Measurements from ENCODE around the gene NME7. TPM values are rescaled to one million over a fixed set of nuclear protein-coding genes. Genes with fewer than 3 reads are reported as not detected.

The NME7 gene
- total RNA-seq, 6 experiments from 2014 or later = 16.0 to 22.2 (median 18.7) TPM

GRCh38 chr1:169175461-169175860 lies 192.1 kb downstream of the NME7 start:
- Mint-ChIP-seq H3K27me3 (ENCODE audit: insufficient read depth) (no peaks in the 10 kb centered on the region), H3K36me3 (ENCODE audit: low read depth) (no peaks in the 10 kb centered on the region), H3K9me3 (no peaks in the 10 kb centered on the region), H3K4me1 (ENCODE audit: low read depth) (0 out of 2 replicates have a peak, but pooled peaks cover 5% of the 10 kb centered on the region), H3K4me3 (no peak overlapping the region), H3K27ac (no peak overlapping the region)
- TF ChIP-seq CTCF (IDR thresholded peaks at IDR 0.05) = no peak
- DNase-seq = no peak

GRCh38 chr1:169163059-169163458 lies 204.5 kb downstream of the NME7 start:
- TF ChIP-seq CTCF (IDR thresholded peaks at IDR 0.05) = no peak
- no peaks in the 10 kb centered on the region for H3K27me3 Mint-ChIP-seq (ENCODE audit: insufficient read depth)
- H3K9me3 Mint-ChIP-seq = no peaks in the 10 kb centered on the region
- no peak overlapping the region for H3K27ac Mint-ChIP-seq
- H3K36me3 Mint-ChIP-seq (ENCODE audit: low read depth) = no peaks in the 10 kb centered on the region
- H3K4me1 Mint-ChIP-seq (ENCODE audit: low read depth) = peaks cover 9% of the 10 kb centered on the region
- no peak for DNase-seq
- H3K4me3 Mint-ChIP-seq = no peak overlapping the region

GRCh38 chr1:169161496-169162194 lies 206.0 kb downstream of the NME7 start:
- peaks cover 9% of the 10 kb centered on the region for H3K4me1 Mint-ChIP-seq (ENCODE audit: low read depth)
- no peak overlapping the region for H3K4me3 Mint-ChIP-seq
- no peak overlapping the region for H3K27ac Mint-ChIP-seq
- no peaks in the 10 kb centered on the region for H3K9me3 Mint-ChIP-seq
- no peak for DNase-seq
- TF ChIP-seq CTCF (IDR thresholded peaks at IDR 0.05) = no peak
- no peaks in the 10 kb centered on the region for H3K36me3 Mint-ChIP-seq (ENCODE audit: low read depth)
- H3K27me3 Mint-ChIP-seq (ENCODE audit: insufficient read depth) = no peaks in the 10 kb centered on the region

- peaks cover 9% of the 10 kb centered on the region for H3K4me1 Mint-ChIP-seq (ENCODE audit: low read depth)
- peak; percentile 4 for DNase-seq
- TF ChIP-seq CTCF (IDR thresholded peaks at IDR 0.05) = no peak
- H3K4me3 Mint-ChIP-seq = no peak overlapping the region
- H3K36me3 Mint-ChIP-seq (ENCODE audit: low read depth) = no peaks in the 10 kb centered on the region
- no peak overlapping the region for H3K27ac Mint-ChIP-seq
- H3K27me3 Mint-ChIP-seq (ENCODE audit: insufficient read depth) = no peaks in the 10 kb centered on the region
- no peaks in the 10 kb centered on the region for H3K9me3 Mint-ChIP-seq
Observed at GRCh38 chr1:169160845-169161495, 206.6 kb downstream of the NME7 start.

GRCh38 chr1:169156580-169156979 lies 211.0 kb downstream of the NME7 start:
- no peaks in the 10 kb centered on the region for H3K9me3 Mint-ChIP-seq
- H3K4me3 Mint-ChIP-seq = no peak overlapping the region
- H3K36me3 Mint-ChIP-seq (ENCODE audit: low read depth) = no peaks in the 10 kb centered on the region
- no peak overlapping the region for H3K27ac Mint-ChIP-seq
- DNase-seq = no peak
- no peaks in the 10 kb centered on the region; the same call in 1 of the 2 replicates for H3K27me3 Mint-ChIP-seq (ENCODE audit: insufficient read depth)
- TF ChIP-seq CTCF (IDR thresholded peaks at IDR 0.05) = no peak
- no peaks in the 10 kb centered on the region for H3K4me1 Mint-ChIP-seq (ENCODE audit: low read depth)
